Ishikawa (cell line): ENCODE data around the gene SYNE3.

Source experiments
- CEBPB ChIP-seq: IDR thresholded peaks from 2 replicates; pipeline ENCODE4 v1.6.1; 2012
- CREB1 ChIP-seq: IDR thresholded peaks from 2 replicates; pipeline ENCODE4 v1.6.1; 2012; ENCODE audit warnings: low read depth
- EGR1 ChIP-seq: IDR thresholded peaks from 2 replicates; pipeline ENCODE4 v1.6.1; 2012
- EP300 ChIP-seq: IDR thresholded peaks from 2 replicates; pipeline ENCODE4 v1.6.1; 2012; ENCODE audit warnings: borderline replicate concordance
- FOXM1 ChIP-seq: IDR thresholded peaks from 2 replicates; pipeline ENCODE4 v1.6.1; 2012; ENCODE audit warnings: low read depth, borderline replicate concordance
- NFIC ChIP-seq: IDR thresholded peaks from 2 replicates; pipeline ENCODE4 v1.6.1; 2012
- RAD21 ChIP-seq: IDR thresholded peaks from 2 replicates; pipeline ENCODE4 v1.6.1; 2012; ENCODE audit warnings: low read depth
- TAF1 ChIP-seq: IDR thresholded peaks from 2 replicates; pipeline ENCODE4 v1.6.1; 2012; ENCODE audit warnings: low read depth, mild to moderate bottlenecking
- TCF12 ChIP-seq: IDR thresholded peaks from 2 replicates; pipeline ENCODE4 v1.6.1; 2012; ENCODE audit warnings: low read depth
- TEAD4 ChIP-seq: IDR thresholded peaks from 2 replicates; pipeline ENCODE4 v1.6.1; 2012
- YY1 ChIP-seq: IDR thresholded peaks from 2 replicates; pipeline ENCODE4 v1.6.1; 2012; ENCODE audit warnings: low read depth
- ZBTB7A ChIP-seq: IDR thresholded peaks from 2 replicates; pipeline ENCODE4 v1.6.1; 2012; ENCODE audit warnings: low read depth
- TF ChIP-seq, protein P1 (sequence below): IDR thresholded peaks from 2 replicates; pipeline ENCODE4 v1.6.1; 2012
- TF ChIP-seq, protein P2 (sequence below): IDR thresholded peaks from 2 replicates; pipeline ENCODE4 v1.6.1; 2012; ENCODE audit warnings: low read depth, mild to moderate bottlenecking
- TF ChIP-seq, protein P3 (sequence below): IDR thresholded peaks from 2 replicates; pipeline ENCODE4 v1.6.1; 2012

Gene SYNE3

DNA sequence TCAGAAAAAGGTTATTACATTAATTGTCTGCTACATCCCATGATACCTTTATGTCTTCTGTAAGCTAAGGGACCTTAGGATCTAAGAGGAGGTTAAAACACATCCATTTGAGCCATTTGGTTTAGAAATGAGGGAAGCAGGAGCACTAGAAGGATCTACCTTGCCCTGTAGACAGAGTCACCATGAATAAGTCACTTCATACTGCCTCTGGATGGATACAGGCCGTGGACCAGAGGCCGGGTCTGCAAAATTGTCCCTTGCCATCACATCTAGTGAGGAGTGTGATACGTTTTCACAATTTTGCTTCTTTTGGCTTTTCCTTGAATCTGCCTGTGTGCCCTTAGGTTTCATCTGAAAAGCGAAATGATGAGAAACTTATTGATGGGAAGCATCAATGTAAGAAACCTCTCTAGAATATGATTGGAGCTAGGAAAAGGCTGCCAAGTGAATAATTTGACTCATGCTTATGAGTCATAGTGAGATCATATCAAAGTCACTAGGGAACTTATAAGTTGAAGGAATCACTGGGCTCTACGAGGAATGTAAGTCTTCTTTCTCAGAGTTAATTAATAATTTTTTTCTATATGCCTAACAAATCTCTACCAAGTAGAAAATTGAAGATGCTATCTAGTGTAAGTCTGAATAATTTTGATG, 29.2 kb upstream of the SYNE3 start:
- TF ChIP-seq, protein P1, sequence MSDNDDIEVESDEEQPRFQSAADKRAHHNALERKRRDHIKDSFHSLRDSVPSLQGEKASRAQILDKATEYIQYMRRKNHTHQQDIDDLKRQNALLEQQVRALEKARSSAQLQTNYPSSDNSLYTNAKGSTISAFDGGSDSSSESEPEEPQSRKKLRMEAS = no peak
- TF ChIP-seq ZBTB7A = no peak
- no peak for TF ChIP-seq TAF1
- no peak for TF ChIP-seq TCF12
- TF ChIP-seq, protein P2, sequence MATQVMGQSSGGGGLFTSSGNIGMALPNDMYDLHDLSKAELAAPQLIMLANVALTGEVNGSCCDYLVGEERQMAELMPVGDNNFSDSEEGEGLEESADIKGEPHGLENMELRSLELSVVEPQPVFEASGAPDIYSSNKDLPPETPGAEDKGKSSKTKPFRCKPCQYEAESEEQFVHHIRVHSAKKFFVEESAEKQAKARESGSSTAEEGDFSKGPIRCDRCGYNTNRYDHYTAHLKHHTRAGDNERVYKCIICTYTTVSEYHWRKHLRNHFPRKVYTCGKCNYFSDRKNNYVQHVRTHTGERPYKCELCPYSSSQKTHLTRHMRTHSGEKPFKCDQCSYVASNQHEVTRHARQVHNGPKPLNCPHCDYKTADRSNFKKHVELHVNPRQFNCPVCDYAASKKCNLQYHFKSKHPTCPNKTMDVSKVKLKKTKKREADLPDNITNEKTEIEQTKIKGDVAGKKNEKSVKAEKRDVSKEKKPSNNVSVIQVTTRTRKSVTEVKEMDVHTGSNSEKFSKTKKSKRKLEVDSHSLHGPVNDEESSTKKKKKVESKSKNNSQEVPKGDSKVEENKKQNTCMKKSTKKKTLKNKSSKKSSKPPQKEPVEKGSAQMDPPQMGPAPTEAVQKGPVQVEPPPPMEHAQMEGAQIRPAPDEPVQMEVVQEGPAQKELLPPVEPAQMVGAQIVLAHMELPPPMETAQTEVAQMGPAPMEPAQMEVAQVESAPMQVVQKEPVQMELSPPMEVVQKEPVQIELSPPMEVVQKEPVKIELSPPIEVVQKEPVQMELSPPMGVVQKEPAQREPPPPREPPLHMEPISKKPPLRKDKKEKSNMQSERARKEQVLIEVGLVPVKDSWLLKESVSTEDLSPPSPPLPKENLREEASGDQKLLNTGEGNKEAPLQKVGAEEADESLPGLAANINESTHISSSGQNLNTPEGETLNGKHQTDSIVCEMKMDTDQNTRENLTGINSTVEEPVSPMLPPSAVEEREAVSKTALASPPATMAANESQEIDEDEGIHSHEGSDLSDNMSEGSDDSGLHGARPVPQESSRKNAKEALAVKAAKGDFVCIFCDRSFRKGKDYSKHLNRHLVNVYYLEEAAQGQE = no peak
- TF ChIP-seq CREB1 = no peak
- TF ChIP-seq NFIC = no peak
- TF ChIP-seq CEBPB = no peak
- no peak for TF ChIP-seq RAD21
- TF ChIP-seq YY1 = no peak
- no peak for TF ChIP-seq EP300
- TF ChIP-seq FOXM1 = no peak
- no peak for TF ChIP-seq TEAD4
- no peak for TF ChIP-seq EGR1

DNA sequence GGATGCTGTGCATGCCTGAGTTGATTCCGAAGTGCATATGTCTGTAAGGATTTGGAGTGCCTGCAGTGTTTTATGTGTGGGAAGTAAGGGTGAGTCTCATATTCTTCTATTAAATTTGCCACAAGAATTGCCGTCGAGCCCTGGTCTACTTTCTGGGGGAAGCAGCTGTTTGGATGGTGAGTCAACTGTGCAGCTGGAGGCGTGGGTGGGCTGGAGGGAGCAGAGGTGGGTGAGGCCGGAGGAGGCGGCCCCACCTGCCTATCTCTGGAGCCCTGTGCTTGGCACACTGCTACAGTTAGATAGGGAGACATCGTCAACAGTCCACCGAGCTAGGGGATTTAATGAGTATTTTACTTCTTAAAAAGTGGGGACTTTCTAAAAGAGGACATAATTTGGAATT, 28.1 kb upstream of the SYNE3 start:
- TF ChIP-seq RAD21 = no peak
- TF ChIP-seq NFIC = no peak
- no peak for TF ChIP-seq CREB1
- TF ChIP-seq CEBPB = no peak
- TF ChIP-seq YY1 = no peak
- TF ChIP-seq EP300 = no peak
- no peak for TF ChIP-seq TCF12
- no peak for TF ChIP-seq EGR1
- TF ChIP-seq, protein P2 = no peak
- TF ChIP-seq, protein P1 = no peak
- TF ChIP-seq TAF1 = no peak
- TF ChIP-seq FOXM1 = no peak
- no peak for TF ChIP-seq ZBTB7A
- TF ChIP-seq TEAD4 = no peak
- TF ChIP-seq, protein P3, sequence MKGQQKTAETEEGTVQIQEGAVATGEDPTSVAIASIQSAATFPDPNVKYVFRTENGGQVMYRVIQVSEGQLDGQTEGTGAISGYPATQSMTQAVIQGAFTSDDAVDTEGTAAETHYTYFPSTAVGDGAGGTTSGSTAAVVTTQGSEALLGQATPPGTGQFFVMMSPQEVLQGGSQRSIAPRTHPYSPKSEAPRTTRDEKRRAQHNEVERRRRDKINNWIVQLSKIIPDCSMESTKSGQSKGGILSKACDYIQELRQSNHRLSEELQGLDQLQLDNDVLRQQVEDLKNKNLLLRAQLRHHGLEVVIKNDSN = no peak

DNA sequence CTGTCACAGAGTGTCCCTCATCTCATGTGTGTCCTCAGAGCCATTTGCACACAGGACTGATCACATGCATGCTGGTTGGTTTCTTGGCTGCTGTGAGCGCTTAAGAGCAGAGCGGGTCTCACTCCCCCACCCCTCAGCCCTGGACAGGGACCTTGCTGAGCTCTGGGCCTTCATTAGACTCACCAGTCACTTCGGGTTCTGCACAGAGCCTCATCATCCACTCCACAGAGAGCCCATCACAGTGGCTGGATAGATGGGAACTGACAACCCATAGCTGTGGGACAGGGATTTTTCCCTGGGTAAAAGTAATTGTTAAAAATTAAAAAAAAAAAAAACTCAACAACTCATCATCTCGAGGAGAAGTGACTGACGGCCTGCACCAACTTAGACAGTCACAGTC, 26.6 kb upstream of the SYNE3 start:
- TF ChIP-seq EP300 (no peak), RAD21 (no peak), FOXM1 (no peak), YY1 (no peak), TEAD4 (no peak), NFIC (no peak), EGR1 (no peak), CREB1 (no peak), ZBTB7A (no peak), CEBPB (no peak)
- TF ChIP-seq, protein P3 = no peak
- TF ChIP-seq, protein P2 = no peak
- TF ChIP-seq, protein P1 = no peak
